ENCODE measurements around the gene PRDM15.

PRDM15 gene

DNA sequence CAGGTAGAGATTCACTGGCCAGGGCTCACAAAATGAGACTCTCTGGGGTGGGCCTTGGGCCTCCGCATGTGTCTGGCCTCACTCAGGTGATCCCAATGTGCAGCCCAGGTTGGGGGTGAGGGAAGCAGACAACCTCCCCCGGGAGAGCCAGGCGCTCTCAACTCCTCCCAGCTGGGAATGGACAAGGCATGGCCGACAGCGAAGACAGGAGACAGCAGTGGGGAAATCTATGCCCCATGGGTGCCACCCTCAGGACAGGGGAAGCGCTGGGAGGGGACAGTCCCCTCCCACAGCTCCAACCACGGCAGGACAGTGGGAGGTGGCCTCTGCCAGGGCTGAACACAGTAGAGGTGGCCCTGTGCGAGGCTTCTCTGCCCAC is 47.7 kb downstream of the PRDM15 start:
- no peak for TF ChIP-seq EP300 (IDR thresholded peaks at IDR 0.05; ENCODE audit: borderline replicate concordance)
- no peak for TF ChIP-seq TEAD4 (IDR thresholded peaks at IDR 0.05)
- TF ChIP-seq RAD21 (IDR thresholded peaks at IDR 0.05; ENCODE audit: low read depth) = no peak
- TF ChIP-seq ZBTB7A (IDR thresholded peaks at IDR 0.05; ENCODE audit: low read depth) = no peak
- TF ChIP-seq TCF12 (IDR thresholded peaks at IDR 0.05; ENCODE audit: low read depth) = no peak
- TF ChIP-seq YY1 (IDR thresholded peaks at IDR 0.05; ENCODE audit: low read depth) = no peak
- no peak for TF ChIP-seq EGR1 (IDR thresholded peaks at IDR 0.05)
- TF ChIP-seq, protein P1, sequence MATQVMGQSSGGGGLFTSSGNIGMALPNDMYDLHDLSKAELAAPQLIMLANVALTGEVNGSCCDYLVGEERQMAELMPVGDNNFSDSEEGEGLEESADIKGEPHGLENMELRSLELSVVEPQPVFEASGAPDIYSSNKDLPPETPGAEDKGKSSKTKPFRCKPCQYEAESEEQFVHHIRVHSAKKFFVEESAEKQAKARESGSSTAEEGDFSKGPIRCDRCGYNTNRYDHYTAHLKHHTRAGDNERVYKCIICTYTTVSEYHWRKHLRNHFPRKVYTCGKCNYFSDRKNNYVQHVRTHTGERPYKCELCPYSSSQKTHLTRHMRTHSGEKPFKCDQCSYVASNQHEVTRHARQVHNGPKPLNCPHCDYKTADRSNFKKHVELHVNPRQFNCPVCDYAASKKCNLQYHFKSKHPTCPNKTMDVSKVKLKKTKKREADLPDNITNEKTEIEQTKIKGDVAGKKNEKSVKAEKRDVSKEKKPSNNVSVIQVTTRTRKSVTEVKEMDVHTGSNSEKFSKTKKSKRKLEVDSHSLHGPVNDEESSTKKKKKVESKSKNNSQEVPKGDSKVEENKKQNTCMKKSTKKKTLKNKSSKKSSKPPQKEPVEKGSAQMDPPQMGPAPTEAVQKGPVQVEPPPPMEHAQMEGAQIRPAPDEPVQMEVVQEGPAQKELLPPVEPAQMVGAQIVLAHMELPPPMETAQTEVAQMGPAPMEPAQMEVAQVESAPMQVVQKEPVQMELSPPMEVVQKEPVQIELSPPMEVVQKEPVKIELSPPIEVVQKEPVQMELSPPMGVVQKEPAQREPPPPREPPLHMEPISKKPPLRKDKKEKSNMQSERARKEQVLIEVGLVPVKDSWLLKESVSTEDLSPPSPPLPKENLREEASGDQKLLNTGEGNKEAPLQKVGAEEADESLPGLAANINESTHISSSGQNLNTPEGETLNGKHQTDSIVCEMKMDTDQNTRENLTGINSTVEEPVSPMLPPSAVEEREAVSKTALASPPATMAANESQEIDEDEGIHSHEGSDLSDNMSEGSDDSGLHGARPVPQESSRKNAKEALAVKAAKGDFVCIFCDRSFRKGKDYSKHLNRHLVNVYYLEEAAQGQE (IDR thresholded peaks at IDR 0.05; ENCODE audit: low read depth) = no peak
- TF ChIP-seq, protein P2, sequence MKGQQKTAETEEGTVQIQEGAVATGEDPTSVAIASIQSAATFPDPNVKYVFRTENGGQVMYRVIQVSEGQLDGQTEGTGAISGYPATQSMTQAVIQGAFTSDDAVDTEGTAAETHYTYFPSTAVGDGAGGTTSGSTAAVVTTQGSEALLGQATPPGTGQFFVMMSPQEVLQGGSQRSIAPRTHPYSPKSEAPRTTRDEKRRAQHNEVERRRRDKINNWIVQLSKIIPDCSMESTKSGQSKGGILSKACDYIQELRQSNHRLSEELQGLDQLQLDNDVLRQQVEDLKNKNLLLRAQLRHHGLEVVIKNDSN (IDR thresholded peaks at IDR 0.05) = no peak
- no peak for TF ChIP-seq CEBPB (IDR thresholded peaks at IDR 0.05)

DNA sequence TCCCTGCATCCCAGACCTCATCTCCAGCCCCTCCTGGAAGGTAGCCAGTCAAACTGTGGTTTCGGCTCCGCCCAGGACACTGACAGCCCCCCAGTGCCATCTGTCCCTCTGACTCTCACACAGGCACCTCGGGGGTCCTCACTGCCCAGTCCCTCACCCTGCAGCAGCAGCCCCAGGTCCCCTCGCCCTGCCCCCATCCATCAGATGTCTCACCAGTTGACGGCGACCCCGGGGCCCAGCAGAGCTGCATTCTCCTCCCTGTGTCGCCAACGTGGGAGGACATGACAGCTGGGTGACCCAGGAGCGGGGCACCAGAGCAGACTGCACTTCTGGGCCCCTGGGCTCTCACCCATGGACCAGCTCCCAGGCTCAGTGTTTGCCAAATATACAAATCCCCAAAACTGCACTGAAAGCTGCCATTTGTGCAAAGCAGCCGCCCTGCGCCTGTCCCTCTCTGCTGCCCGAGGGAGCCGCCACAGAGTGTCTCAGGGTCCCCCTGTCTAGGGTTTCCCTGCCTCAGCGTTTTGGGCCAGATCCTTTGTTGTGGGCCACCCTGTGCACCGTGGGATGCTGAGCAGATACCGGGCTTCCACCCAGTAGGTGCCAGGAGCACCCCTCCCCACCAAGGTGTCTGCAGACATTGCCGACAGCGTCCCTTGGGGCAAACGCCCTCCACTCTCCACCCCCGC is 48.2 kb downstream of the PRDM15 start:
- TF ChIP-seq, protein P3, sequence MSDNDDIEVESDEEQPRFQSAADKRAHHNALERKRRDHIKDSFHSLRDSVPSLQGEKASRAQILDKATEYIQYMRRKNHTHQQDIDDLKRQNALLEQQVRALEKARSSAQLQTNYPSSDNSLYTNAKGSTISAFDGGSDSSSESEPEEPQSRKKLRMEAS (IDR thresholded peaks at IDR 0.05) = no peak
- TF ChIP-seq RAD21 (IDR thresholded peaks at IDR 0.05; ENCODE audit: low read depth) = no peak
- no peak for TF ChIP-seq TCF12 (IDR thresholded peaks at IDR 0.05; ENCODE audit: low read depth)
- TF ChIP-seq, protein P2 (IDR thresholded peaks at IDR 0.05) = no peak
- no peak for TF ChIP-seq CREB1 (IDR thresholded peaks at IDR 0.05; ENCODE audit: low read depth)
- no peak for TF ChIP-seq ZBTB7A (IDR thresholded peaks at IDR 0.05; ENCODE audit: low read depth)
- TF ChIP-seq YY1 (IDR thresholded peaks at IDR 0.05; ENCODE audit: low read depth) = no peak
- no peak for TF ChIP-seq TAF1 (IDR thresholded peaks at IDR 0.05; ENCODE audit: low read depth)
- TF ChIP-seq FOXM1 (IDR thresholded peaks at IDR 0.05; ENCODE audit: borderline replicate concordance, low read depth) = no peak
- TF ChIP-seq EGR1 (IDR thresholded peaks at IDR 0.05) = no peak

DNA sequence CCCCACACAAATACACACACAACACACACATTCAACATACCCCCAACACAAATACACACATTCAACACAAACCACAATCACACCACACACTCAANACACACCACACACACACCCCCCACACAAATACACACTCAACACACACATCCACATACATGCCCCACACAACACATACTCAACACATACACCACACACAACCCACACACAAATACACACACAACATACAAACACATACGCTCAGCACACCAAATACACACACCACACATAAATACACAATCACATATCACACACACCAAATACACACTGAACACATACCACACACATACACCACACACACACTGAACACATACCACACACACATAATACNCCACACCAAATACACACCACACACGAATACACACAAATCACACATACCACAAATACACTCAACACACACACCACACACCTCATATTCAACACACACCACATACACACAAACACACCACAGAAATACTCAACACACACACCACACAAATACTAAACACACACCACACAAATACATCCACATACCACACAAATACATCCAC is 48.9 kb downstream of the PRDM15 start:
- TF ChIP-seq, protein P2 (IDR thresholded peaks at IDR 0.05) = no peak

DNA sequence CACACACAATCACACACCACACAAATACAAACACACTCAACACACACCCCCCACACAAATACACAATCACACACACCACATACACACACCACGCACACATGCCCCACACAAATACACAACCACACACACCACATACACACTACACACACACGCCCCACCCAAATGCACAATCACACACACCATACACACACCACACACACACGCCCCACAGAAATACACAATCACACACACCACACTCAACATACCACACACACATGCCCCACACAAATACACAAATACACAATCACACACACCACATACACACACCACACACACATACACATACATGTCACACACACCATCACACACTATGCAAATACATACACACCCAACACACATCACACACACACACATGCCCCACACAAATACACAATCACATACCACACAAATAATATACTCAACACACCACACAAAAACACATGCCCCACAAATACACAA is 50.2 kb downstream of the PRDM15 start:
- no peak for TF ChIP-seq CEBPB (IDR thresholded peaks at IDR 0.05)
- TF ChIP-seq FOXM1 (IDR thresholded peaks at IDR 0.05; ENCODE audit: borderline replicate concordance, low read depth) = no peak
- TF ChIP-seq EGR1 (IDR thresholded peaks at IDR 0.05) = no peak
- TF ChIP-seq ZBTB7A (IDR thresholded peaks at IDR 0.05; ENCODE audit: low read depth) = no peak
- TF ChIP-seq TAF1 (IDR thresholded peaks at IDR 0.05; ENCODE audit: low read depth) = no peak
- no peak for TF ChIP-seq EP300 (IDR thresholded peaks at IDR 0.05; ENCODE audit: borderline replicate concordance)
- TF ChIP-seq, protein P1 (IDR thresholded peaks at IDR 0.05; ENCODE audit: low read depth) = no peak
- TF ChIP-seq TEAD4 (IDR thresholded peaks at IDR 0.05) = no peak
- no peak for TF ChIP-seq CREB1 (IDR thresholded peaks at IDR 0.05; ENCODE audit: low read depth)
- no peak for TF ChIP-seq YY1 (IDR thresholded peaks at IDR 0.05; ENCODE audit: low read depth)
- no peak for TF ChIP-seq NFIC (IDR thresholded peaks at IDR 0.05)
- TF ChIP-seq, protein P2 (IDR thresholded peaks at IDR 0.05) = no peak

DNA sequence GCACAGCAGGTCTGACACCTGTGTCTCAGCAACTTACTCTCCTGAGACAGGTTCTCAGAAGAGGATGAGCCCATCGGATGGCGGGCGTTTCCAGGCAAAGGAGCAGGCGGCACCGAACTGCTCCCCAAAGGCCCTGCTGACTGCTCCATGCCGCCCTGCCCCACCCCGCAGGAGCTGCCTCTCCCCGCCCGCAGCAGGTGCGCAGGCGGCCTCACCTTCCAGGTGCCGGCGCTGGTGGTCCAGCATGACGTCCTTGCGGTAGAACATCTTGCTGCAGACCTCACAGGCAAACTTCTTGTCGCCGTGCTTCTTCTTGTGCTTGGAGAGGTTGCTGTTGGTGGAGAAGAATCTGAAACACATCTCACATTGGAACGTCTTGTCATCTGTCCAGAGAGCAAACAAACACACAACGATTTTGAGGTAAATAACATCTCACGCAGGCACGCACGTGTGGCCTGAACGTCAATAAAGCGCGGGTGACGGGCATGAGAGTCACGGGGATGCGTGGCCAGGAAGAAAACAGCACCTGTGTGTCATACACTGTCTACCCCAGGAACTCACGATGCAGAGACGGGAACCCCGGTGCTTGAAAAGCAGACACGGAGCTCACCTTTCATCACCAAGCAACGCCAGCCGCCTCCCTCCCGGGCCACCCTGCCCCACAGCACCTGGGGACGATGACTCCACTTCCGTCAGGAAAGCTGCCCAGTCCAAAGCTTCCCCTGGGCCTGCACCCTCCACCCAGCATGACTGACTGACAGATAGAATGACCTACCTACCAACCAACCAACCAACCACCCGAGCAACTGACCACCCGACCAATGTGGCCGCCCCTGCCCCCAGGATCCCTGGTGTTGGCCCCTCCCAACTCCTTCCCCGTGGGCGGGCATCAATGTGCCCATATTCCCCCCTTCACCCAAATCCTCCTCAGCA is 50.9 kb downstream of the PRDM15 start:
- TF ChIP-seq EGR1 (IDR thresholded peaks at IDR 0.05) = no peak
- no peak for TF ChIP-seq TCF12 (IDR thresholded peaks at IDR 0.05; ENCODE audit: low read depth)
- TF ChIP-seq, protein P2 (IDR thresholded peaks at IDR 0.05) = no peak
- TF ChIP-seq NFIC (IDR thresholded peaks at IDR 0.05) = no peak
- no peak for TF ChIP-seq CREB1 (IDR thresholded peaks at IDR 0.05; ENCODE audit: low read depth)
- TF ChIP-seq, protein P1 (IDR thresholded peaks at IDR 0.05; ENCODE audit: low read depth) = no peak
- TF ChIP-seq EP300 (IDR thresholded peaks at IDR 0.05; ENCODE audit: borderline replicate concordance) = no peak
- no peak for TF ChIP-seq FOXM1 (IDR thresholded peaks at IDR 0.05; ENCODE audit: borderline replicate concordance, low read depth)
- TF ChIP-seq ZBTB7A (IDR thresholded peaks at IDR 0.05; ENCODE audit: low read depth) = no peak
- TF ChIP-seq TEAD4 (IDR thresholded peaks at IDR 0.05) = no peak
- no peak for TF ChIP-seq RAD21 (IDR thresholded peaks at IDR 0.05; ENCODE audit: low read depth)
- no peak for TF ChIP-seq CEBPB (IDR thresholded peaks at IDR 0.05)
- TF ChIP-seq, protein P3 (IDR thresholded peaks at IDR 0.05) = no peak
- TF ChIP-seq YY1 (IDR thresholded peaks at IDR 0.05; ENCODE audit: low read depth) = no peak

Measured in Ishikawa (cell line).